ENCODE data around the gene CDH4. TPM values are rescaled to one million over a fixed set of nuclear protein-coding genes. Genes with fewer than 3 reads are reported as not detected.

The CDH4 gene
- total and polyA plus RNA-seq, 2 of the 13 experiments (the other 11 are each of a cell fraction or from before 2014, with no cell fraction given), result not detected

- ChIA-PET CTCF (ENCODE audit: low intra/inter-chr PET ratio, low total read pairs) (interaction anchor here (1.4 kb wide), 1 partner anchor 1675 kb away, joined by 5 read pairs; no protein-coding TSS in a partner anchor), POLR2A (no interaction called here)
- no TSS peak for BruUV-seq (replicated peaks)
- ATAC-seq, result no peak
- H4K20me1 ChIP-seq (ENCODE audit: insufficient read depth, low read length), result peaks cover 2% of the 10 kb centered on the region; the same call in 1 of the 2 replicates
- no peak for TF ChIP-seq CENPX (CRISPR knock-in tag; IDR thresholded peaks at IDR 0.05)
- TF ChIP-seq ZNF280B (CRISPR knock-in tag; IDR thresholded peaks at IDR 0.05; ENCODE audit: borderline replicate concordance), result no peak
- no peak for TF ChIP-seq MNT (IDR thresholded peaks at IDR 0.05)
- TF ChIP-seq SRF (IDR thresholded peaks at IDR 0.05; ENCODE audit: low read depth, low read length), result no peak
- H3K27me3 ChIP-seq (ENCODE audit: control insufficient read depth in 1 of 2, insufficient read depth in 2 of 2, low read length in 2 of 2), result peaks cover 21 to 59% of the 10 kb centered on the region in 2 experiments
- H3K9ac ChIP-seq (ENCODE audit: insufficient read depth, low read depth, low read length), result no peak overlapping the region
- FAIRE-seq, result no peak
- no peak overlapping the region for H2AFZ ChIP-seq (ENCODE audit: low read length)
- no peak overlapping the region for H3K4me2 ChIP-seq (ENCODE audit: low read depth, low read length)
- no peak overlapping the region for H3K4me3 ChIP-seq (replicated peaks in 1 of 3; ENCODE audit: insufficient read depth in 1 of 3, low read depth in 2 of 3, low read length in 3 of 3)
- in situ Hi-C loops (cut with HindIII; ENCODE audit: extremely low pct_ligation_motif_present, low pct_unique_long_range_greater_than_20kb), result loop anchor here (10.0 to 25.0 kb wide), 2 partner anchors 1671 to 1824 kb away; no protein-coding TSS in a partner anchor
- H3K27ac ChIP-seq (ENCODE audit: extremely low read length, insufficient read depth, low read length), result no peak overlapping the region
- no peak for DNase-seq (ENCODE audit: low spot score)
- H3K36me3 ChIP-seq (replicated peaks in 1 of 2; ENCODE audit: control insufficient read depth in 1 of 2, insufficient read depth in 2 of 2, low read length in 2 of 2), result no peaks in the 10 kb centered on the region
- no peaks in the 10 kb centered on the region for H3K4me1 ChIP-seq (ENCODE audit: insufficient read depth, low read length)
- peaks cover 5% of the 10 kb centered on the region; the same call in 1 of the 2 replicates for H3K9me3 ChIP-seq (ENCODE audit: low read length)
- WGBS (ENCODE audit: low lambda C conversion rate), result 20% methylated on average over 14 of the region's 21 CpGs
- intact Hi-C loops (cut with micrococcal nuclease; ENCODE audit: unreplicated experiment), result loop anchor here (5.0 kb wide), 1 partner anchor 164 kb away; no protein-coding TSS in a partner anchor
- H3K79me2 ChIP-seq (ENCODE audit: insufficient read depth, low read length), result no peaks in the 10 kb centered on the region
Observed at GRCh38 chr20:61885759-61886715, 634.0 kb downstream of the CDH4 start.

Measured in HepG2 (cell line).